SK-N-SH treated with all-trans-retinoic acid at 6 μM for 48 hours (cell line): Measurements from ENCODE around the gene PGAM1.

Experiments used
- ATAC-seq: fragments of 200-7000 bp; cut with Tn5 transposase; 3 replicates; pipeline ENCODE4 v1.9.1; 2020; ENCODE audit warnings: mild to moderate bottlenecking, moderate library complexity
- ARNTL ChIP-seq: fragments of 450-650 bp; formaldehyde crosslinking; IDR thresholded peaks from 2 replicates; pipeline ENCODE4 v1.5.0; 2020; ENCODE audit warnings: low read depth, mild to moderate bottlenecking, moderate library complexity, borderline replicate concordance
- BACH2 ChIP-seq: fragments of 250-450 bp; sonication (Bioruptor Pico); IDR thresholded peaks from 2 replicates; pipeline ENCODE4 v1.9.0; 2021; ENCODE audit warnings: mild to moderate bottlenecking, borderline replicate concordance
- CSDC2 ChIP-seq: fragments of 250-450 bp; sonication (Bioruptor Pico); IDR thresholded peaks from 2 replicates; pipeline ENCODE4 v1.5.0; 2020; ENCODE audit warnings: mild to moderate bottlenecking, moderate library complexity
- ESRRG ChIP-seq: fragments of 250-450 bp; sonication (Bioruptor Pico); IDR thresholded peaks from 2 replicates; pipeline ENCODE4 v1.6.1; 2021; ENCODE audit warnings: mild to moderate bottlenecking
- GLIS3 ChIP-seq: fragments of 250-450 bp; sonication (Bioruptor Pico); IDR thresholded peaks from 2 replicates; pipeline ENCODE4 v1.5.0; 2020; ENCODE audit warnings: mild to moderate bottlenecking, moderate library complexity
- ISL1 ChIP-seq: fragments of 250-450 bp; sonication (Bioruptor Pico); IDR thresholded peaks from 2 replicates; pipeline ENCODE4 v2.1.2; 2022; ENCODE audit warnings: mild to moderate bottlenecking, moderate library complexity
- OSR1 ChIP-seq: fragments of 250-450 bp; sonication (Bioruptor Pico); IDR thresholded peaks from 2 replicates; pipeline ENCODE4 v1.8.0; 2022; ENCODE audit warnings: moderate library complexity, mild to moderate bottlenecking, inconsistent platforms
- PPARA ChIP-seq: fragments of 250-450 bp; sonication (Bioruptor Pico); IDR thresholded peaks from 2 replicates; pipeline ENCODE4 v1.5.0; 2020; ENCODE audit warnings: mild to moderate bottlenecking, borderline replicate concordance
- RARB ChIP-seq: fragments of 250-450 bp; sonication (Bioruptor Pico); IDR thresholded peaks from 2 replicates; pipeline ENCODE4 v1.8.0; 2021; ENCODE audit warnings: mild to moderate bottlenecking, moderate library complexity
- SNAI2 ChIP-seq: fragments of 250-450 bp; sonication (Bioruptor Pico); IDR thresholded peaks from 2 replicates; pipeline ENCODE4 v1.5.0; 2020; ENCODE audit warnings: mild to moderate bottlenecking, moderate library complexity
- TCF4 ChIP-seq: fragments of 250-450 bp; sonication (Bioruptor Pico); IDR thresholded peaks from 2 replicates; pipeline ENCODE4 v1.8.0; 2021; ENCODE audit warnings: mild to moderate bottlenecking, moderate library complexity, borderline replicate concordance
- TOX ChIP-seq: fragments of 250-450 bp; sonication (Bioruptor Pico); IDR thresholded peaks from 2 replicates; pipeline ENCODE4 v1.8.0; 2021; ENCODE audit warnings: mild to moderate bottlenecking, moderate library complexity, borderline replicate concordance
- TSHZ2 ChIP-seq: fragments of 250-450 bp; sonication (Bioruptor Pico); IDR thresholded peaks from 2 replicates; pipeline ENCODE4 v1.5.0; 2020; ENCODE audit warnings: mild to moderate bottlenecking, moderate library complexity
- ZC3H10 ChIP-seq: fragments of 250-450 bp; sonication (Bioruptor Pico); IDR thresholded peaks from 2 replicates; pipeline ENCODE4 v1.5.1; 2021; ENCODE audit warnings: mild to moderate bottlenecking, moderate library complexity
- ZFP3 ChIP-seq: fragments of 250-450 bp; sonication (Bioruptor Pico); IDR thresholded peaks from 2 replicates; pipeline ENCODE4 v1.5.0; 2020; ENCODE audit warnings: mild to moderate bottlenecking, moderate library complexity
- ZFP30 ChIP-seq: fragments of 450-650 bp; formaldehyde crosslinking; IDR thresholded peaks from 2 replicates; pipeline ENCODE4 v1.5.0; 2022; ENCODE audit warnings: mild to moderate bottlenecking, moderate library complexity
- ZNF70 ChIP-seq: fragments of 450-650 bp; formaldehyde crosslinking; IDR thresholded peaks from 2 replicates; pipeline ENCODE4 v1.5.0; 2020; ENCODE audit warnings: mild to moderate bottlenecking, moderate library complexity
- ZNF8 ChIP-seq: fragments of 450-650 bp; formaldehyde crosslinking; IDR thresholded peaks from 2 replicates; pipeline ENCODE4 v1.5.0; 2020; ENCODE audit warnings: mild to moderate bottlenecking, moderate library complexity
- TF ChIP-seq, protein P1 (sequence below): fragments of 250-450 bp; sonication (Bioruptor Pico); IDR thresholded peaks from 2 replicates; pipeline ENCODE4 v1.5.1; 2021; ENCODE audit warnings: mild to moderate bottlenecking, moderate library complexity
- TF ChIP-seq, protein P2 (sequence below): fragments of 250-450 bp; sonication (Bioruptor Pico); IDR thresholded peaks from 2 replicates; pipeline ENCODE4 v1.8.0; 2021; ENCODE audit warnings: low read depth, mild to moderate bottlenecking, moderate library complexity, borderline replicate concordance
- TF ChIP-seq, protein P3 (sequence below): fragments of 250-450 bp; sonication (Bioruptor Pico); IDR thresholded peaks from 2 replicates; pipeline ENCODE4 v1.8.0; 2020; ENCODE audit warnings: mild to moderate bottlenecking, moderate library complexity, borderline replicate concordance
- TF ChIP-seq, protein P4 (sequence below): fragments of 250-450 bp; sonication (Bioruptor Pico); IDR thresholded peaks from 2 replicates; pipeline ENCODE4 v1.5.1; 2020; ENCODE audit warnings: low read depth, mild to moderate bottlenecking, moderate library complexity

PGAM1 gene

DNA sequence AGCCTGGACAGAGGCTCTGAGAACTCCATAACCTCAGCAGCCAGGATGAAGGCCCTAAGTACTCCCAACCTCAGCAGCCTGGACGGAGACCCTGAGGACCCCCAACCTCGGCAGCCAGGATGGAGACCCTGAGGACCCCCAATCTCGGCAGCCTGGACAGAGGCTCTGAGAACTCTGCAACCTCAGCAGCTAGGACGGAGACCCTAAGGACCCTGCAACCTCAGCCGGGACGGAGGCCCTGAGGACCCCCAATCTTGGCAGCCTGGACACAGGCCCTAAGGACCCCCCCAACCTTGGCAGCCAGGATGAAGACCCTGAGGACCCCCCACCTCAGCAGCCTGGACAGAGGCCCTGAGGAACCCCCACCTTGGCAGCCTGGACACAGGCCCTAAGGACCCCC lies 41.4 kb upstream of the PGAM1 start:
- no peak for ATAC-seq
- TF ChIP-seq TOX (CRISPR knock-in tag) (no peak), ESRRG (no peak), PPARA (CRISPR knock-in tag) (no peak), TSHZ2 (CRISPR knock-in tag) (no peak)
- TF ChIP-seq, protein P1, sequence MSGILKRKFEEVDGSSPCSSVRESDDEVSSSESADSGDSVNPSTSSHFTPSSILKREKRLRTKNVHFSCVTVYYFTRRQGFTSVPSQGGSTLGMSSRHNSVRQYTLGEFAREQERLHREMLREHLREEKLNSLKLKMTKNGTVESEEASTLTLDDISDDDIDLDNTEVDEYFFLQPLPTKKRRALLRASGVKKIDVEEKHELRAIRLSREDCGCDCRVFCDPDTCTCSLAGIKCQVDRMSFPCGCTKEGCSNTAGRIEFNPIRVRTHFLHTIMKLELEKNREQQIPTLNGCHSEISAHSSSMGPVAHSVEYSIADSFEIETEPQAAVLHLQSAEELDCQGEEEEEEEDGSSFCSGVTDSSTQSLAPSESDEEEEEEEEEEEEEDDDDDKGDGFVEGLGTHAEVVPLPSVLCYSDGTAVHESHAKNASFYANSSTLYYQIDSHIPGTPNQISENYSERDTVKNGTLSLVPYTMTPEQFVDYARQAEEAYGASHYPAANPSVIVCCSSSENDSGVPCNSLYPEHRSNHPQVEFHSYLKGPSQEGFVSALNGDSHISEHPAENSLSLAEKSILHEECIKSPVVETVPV (CRISPR knock-in tag) = no peak

DNA sequence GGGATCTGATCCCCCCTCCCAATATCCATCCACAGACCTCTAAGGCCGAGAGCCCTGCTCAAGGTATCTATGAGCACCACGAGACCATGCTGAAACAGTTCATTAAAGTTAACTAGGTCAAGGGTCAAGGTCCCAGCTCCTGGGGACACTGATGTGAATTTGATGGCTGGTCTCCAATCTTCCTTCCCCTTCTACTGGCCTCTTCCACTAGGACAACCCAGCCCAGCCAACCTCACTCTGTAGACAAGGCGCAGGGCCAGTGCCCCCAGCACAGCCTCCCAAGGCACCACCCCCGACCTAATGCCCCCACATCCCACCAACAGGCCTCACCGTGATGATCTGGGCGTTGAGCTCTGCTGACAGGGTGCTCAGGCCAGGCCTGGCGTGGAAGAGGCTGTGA lies 40.4 kb upstream of the PGAM1 start:
- TF ChIP-seq ZNF8 (CRISPR knock-in tag) (no peak), BACH2 (CRISPR knock-in tag) (no peak), ARNTL (CRISPR knock-in tag) (no peak), ESRRG (no peak), TCF4 (CRISPR knock-in tag) (no peak), CSDC2 (CRISPR knock-in tag) (no peak), RARB (CRISPR knock-in tag) (no peak)
- TF ChIP-seq, protein P2, sequence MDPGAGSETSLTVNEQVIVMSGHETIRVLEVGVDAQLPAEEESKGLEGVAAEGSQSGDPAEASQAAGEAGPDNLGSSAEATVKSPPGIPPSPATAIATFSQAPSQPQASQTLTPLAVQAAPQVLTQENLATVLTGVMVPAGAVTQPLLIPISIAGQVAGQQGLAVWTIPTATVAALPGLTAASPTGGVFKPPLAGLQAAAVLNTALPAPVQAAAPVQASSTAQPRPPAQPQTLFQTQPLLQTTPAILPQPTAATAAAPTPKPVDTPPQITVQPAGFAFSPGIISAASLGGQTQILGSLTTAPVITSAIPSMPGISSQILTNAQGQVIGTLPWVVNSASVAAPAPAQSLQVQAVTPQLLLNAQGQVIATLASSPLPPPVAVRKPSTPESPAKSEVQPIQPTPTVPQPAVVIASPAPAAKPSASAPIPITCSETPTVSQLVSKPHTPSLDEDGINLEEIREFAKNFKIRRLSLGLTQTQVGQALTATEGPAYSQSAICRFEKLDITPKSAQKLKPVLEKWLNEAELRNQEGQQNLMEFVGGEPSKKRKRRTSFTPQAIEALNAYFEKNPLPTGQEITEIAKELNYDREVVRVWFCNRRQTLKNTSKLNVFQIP = no peak
- TF ChIP-seq, protein P1 (CRISPR knock-in tag) = no peak
- TF ChIP-seq, protein P3, sequence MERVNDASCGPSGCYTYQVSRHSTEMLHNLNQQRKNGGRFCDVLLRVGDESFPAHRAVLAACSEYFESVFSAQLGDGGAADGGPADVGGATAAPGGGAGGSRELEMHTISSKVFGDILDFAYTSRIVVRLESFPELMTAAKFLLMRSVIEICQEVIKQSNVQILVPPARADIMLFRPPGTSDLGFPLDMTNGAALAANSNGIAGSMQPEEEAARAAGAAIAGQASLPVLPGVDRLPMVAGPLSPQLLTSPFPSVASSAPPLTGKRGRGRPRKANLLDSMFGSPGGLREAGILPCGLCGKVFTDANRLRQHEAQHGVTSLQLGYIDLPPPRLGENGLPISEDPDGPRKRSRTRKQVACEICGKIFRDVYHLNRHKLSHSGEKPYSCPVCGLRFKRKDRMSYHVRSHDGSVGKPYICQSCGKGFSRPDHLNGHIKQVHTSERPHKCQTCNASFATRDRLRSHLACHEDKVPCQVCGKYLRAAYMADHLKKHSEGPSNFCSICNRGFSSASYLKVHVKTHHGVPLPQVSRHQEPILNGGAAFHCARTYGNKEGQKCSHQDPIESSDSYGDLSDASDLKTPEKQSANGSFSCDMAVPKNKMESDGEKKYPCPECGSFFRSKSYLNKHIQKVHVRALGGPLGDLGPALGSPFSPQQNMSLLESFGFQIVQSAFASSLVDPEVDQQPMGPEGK (CRISPR knock-in tag) = no peak
- ATAC-seq = no peak

- ATAC-seq = no peak
- TF ChIP-seq ISL1 (no peak), ZFP30 (no peak), TCF4 (CRISPR knock-in tag) (no peak), SNAI2 (CRISPR knock-in tag) (no peak), OSR1 (CRISPR knock-in tag) (no peak), ZC3H10 (CRISPR knock-in tag) (no peak), GLIS3 (CRISPR knock-in tag) (no peak), TOX (CRISPR knock-in tag) (no peak), TSHZ2 (CRISPR knock-in tag) (no peak), BACH2 (CRISPR knock-in tag) (no peak), ARNTL (CRISPR knock-in tag) (no peak), ZNF8 (CRISPR knock-in tag) (no peak), ZFP3 (CRISPR knock-in tag) (no peak), RARB (CRISPR knock-in tag) (no peak), ZNF70 (CRISPR knock-in tag) (no peak)
- TF ChIP-seq, protein P2 = no peak
- TF ChIP-seq, protein P4, sequence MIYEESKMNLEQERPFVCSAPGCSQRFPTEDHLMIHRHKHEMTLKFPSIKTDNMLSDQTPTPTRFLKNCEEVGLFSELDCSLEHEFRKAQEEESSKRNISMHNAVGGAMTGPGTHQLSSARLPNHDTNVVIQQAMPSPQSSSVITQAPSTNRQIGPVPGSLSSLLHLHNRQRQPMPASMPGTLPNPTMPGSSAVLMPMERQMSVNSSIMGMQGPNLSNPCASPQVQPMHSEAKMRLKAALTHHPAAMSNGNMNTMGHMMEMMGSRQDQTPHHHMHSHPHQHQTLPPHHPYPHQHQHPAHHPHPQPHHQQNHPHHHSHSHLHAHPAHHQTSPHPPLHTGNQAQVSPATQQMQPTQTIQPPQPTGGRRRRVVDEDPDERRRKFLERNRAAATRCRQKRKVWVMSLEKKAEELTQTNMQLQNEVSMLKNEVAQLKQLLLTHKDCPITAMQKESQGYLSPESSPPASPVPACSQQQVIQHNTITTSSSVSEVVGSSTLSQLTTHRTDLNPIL (CRISPR knock-in tag) = no peak
Measured at GRCh38 chr10:97388152-97388551, 37.8 kb upstream of the PGAM1 start.
